NCI-H345 (cell line): ENCODE results near the gene SPINT3.

Experiments used
- DNase-seq: peaks from one replicate; lab custom pipeline; 2025; lab: John Stamatoyannopoulos, UW

Gene SPINT3, protein sequence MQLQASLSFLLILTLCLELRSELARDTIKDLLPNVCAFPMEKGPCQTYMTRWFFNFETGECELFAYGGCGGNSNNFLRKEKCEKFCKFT

DNA sequence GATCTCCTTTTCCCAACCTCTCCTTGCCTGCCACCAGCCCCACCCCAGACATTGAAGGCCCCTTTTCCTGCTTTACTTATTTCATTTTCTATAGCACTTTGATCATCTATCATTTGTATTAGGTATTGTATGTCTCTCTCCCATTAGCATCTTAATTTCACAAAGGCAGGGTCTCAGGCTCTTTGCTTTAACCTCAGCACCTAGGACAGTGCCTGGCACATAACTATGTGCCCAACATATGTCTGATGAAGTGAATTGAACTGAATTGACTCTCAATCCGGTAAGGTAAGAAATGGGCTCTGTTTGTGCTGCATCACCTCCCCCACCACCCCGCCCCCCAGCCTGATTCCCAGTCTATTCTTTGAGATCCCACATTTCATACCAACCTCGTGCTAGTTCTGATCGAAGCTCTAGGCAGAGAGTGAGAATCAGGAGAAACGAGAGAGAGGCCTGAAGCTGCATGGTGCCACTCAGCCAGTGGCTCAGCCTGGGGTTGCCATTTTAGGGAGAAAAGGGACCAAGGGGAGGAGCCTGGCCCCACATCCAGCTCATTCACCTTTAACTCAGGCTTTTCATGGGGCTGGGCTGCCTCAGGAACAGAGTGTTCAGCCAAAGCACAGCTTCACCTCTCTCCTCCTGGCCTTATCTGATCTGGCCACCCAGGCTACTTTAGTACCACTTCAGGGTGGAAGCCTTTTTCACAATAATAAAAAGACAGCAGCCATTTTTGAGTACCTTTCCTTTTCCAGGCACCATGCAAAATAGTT is at the start of gene SPINT3:
TSS of gene SPINT3 (minus strand) at position 476 of the 767 bp plus-strand sequence. CDS start at position 462, 14 bp downstream.
- no peak for DNase-seq

DNA sequence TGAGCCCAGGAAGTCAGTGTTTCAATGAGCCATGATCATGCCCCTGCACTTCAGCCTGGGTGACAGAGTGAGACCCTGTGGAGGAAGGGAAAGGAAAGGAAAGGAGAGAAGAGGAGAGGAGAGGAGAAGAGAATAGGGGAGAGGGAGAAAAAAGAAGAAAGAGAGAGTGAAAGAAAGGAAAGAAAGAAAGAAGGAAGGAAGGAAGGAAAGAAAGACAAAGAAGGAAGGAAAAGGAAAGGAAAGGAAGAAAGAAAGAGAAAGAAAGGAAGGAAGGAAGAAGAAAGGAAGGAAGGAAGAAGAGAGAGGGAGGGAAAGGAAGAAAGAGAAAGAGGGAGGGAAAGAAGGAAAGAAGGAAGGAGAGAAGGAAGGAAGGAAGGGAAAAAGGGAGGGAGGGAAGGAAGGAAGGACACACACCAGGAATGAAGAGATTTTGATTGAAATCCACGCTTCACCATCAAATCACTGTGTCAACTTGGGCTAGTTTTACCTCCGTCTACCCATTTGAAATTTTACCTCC is 49.4 kb upstream of the SPINT3 start:
- no peak for DNase-seq

DNA sequence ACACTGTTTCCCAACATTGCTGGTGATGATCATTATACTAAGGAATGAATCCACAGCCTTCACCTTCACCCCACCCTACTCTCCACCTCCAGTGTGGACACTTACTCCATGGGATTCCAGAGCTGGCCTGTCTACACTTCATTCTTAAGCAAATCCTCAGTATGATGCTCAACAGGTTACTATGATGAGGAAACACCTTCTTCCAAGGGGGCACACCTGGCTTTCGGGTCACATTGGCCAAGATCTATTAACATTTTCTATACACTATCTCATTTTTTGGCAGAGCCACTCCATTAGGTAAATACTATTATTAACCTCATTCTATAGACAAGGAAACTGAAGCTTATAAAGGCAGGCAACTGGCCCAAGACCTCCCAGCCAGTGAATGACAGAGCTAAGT is 39.8 kb upstream of the SPINT3 start:
- no peak for DNase-seq

DNA sequence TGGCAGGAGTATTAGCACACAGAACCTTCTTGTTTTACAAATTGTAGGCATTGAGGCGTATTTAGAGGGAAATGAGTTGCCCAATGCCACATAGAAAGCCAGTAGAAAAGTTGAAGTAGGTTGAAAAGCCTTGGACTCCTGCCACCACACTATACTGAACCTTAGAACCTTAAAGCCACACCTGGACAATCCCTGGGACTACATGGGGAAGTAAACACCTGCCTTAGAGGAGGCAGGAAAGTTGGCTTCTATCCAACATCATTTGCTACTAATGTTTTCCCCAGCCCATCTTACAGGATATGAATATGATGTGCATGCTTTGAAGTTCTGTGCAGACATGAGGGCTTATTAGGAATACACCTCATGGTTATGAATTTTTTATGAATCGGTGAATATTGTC is 37.0 kb upstream of the SPINT3 start:
- peak; percentile 4 for DNase-seq

DNA sequence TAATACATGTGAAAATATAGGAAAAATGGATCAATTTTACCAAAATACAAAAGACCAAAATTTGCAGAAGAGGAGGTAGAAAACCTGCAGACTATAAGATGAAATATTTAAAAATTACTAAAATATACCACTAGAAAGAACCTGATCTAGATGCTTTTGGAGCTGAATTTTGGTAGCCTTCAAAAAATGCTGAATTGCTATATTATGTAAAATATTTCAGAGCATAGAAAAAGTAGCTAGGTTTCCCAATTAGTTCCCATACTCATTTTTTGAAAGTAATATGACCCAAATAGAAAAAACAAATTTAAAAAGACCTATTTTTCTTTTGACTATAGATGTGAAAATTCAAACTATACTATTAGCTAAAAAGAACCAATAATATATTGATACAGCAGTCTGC is 35.3 kb upstream of the SPINT3 start:
- no peak for DNase-seq

DNA sequence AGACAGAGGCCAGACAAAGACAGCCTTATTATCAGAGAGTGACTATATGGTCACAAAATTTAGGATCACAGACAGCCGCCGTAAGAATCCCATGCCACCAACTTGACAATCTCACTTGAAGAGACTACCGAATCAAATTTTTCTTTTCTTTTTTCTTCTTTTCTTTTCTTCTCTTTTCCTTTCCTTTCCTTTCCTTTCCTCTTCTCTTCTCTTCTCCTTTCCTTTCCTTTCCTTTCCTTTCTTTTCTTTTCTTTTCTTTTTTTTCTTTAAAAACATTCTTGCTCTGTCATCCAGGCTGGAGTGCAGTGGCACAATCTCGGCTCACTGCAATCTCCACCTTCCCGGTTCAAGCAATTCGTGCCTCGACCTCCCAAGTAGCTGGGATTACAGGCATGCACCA is 33.0 kb upstream of the SPINT3 start:
- no peak for DNase-seq

DNA sequence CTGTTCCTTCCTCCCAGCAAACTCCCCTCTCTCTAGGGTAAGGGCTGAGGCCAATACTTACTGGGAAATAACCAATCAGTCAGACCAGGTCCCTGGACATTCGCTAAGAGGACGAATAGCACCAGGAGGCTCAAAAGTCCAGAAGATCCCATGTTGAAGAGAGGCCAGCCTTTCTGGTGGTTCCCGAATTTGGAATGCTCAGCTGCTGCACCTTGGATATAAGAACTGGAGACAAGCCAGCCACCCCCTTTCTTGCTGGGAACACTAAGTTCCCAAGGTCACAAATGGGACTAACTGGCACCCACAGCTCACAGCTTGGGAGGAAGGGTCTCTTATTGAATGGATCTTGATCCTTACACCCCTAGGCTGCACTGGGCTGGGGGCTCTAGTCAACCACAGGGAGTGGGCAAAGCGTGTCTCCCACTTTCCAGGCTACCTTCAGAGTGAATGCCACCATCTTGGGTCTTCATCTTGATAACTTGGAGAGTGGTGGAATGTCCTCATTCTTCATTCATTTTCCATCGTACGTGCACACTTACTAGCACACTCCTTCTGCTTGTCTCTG is 31.9 kb upstream of the SPINT3 start, which contains the start of gene EPPIN:
TSS of gene EPPIN (minus strand) at position 196 of the 565 bp plus-strand sequence. CDS start at position 152, 44 bp downstream.
- no peak for DNase-seq

DNA sequence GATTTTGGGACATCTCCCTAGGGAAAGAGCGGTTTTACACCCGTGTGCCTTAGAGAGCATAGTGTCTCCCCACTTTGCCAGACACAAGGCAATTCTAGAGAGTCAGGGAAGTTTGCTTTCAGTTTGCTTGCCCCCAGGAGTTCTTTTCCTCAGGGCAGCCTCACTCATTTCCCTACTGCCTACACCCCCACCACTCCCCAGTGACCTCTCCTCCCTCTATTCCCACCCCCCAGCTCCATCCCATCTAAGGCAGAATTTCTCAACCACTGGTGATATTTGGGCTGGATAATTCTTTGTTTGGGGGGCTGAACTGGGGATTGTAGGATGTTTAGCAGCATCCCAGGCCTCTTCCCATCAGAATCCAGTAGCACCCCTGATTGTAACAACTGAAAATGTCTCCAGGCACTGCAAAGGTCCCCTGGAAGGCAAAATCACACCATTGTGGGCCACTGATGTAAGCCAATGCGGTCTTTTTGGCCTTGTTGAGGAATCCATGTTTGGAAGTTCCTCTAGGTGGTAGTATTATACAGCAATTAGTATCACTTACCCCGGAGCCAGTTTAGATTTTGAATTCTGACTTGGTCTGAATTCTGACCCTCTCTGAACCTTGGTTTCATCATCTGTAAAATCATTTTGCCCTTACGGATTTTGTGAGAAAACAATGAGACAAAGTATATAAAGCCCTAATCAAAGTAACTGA is 30.5 kb upstream of the SPINT3 start:
- DNase-seq: peak; percentile 23

DNA sequence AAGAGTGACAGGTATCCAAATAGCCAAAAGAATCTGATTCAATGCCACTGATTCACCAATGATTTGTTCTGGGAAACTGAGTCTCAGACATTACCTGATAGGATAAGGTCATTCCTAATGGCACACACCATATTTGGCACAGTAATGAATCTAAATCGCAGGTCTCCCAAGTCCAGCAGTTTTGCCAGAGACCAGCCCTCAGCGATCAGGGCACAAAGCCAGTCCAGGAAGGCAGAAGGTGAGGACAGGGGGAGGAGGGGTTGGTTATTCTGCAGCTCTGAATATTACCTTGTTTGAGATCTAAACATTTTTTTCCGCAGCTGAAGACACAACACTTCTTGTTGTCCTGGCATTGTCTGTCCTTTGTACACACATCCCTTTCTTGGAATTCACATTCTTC is 29.9 kb upstream of the SPINT3 start:
- no peak for DNase-seq

DNA sequence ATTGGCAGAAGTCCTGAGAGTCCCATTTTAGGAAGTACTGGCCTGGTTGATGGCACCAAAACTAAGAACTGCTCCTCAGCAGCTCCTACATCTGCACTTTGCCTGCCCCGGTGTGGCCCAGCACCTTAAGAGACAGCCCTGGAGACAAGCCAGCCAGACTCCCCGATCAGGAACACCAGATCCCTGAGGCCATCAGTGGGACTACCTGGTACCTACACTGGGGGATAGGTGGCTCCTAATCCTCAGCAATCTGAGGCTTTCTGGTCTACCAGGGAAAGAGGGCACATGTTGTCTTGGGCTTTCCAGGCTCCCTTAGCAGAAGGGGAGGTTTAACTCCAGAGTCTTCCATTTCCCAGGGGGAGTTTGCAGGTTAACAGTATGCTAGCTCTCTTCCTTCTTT is 24.0 kb upstream of the SPINT3 start, which contains the start of gene WFDC6:
TSS of gene WFDC6 (minus strand) at position 101 of the 400 bp plus-strand sequence. CDS start at position 26, 75 bp downstream.
- DNase-seq: no peak

DNA sequence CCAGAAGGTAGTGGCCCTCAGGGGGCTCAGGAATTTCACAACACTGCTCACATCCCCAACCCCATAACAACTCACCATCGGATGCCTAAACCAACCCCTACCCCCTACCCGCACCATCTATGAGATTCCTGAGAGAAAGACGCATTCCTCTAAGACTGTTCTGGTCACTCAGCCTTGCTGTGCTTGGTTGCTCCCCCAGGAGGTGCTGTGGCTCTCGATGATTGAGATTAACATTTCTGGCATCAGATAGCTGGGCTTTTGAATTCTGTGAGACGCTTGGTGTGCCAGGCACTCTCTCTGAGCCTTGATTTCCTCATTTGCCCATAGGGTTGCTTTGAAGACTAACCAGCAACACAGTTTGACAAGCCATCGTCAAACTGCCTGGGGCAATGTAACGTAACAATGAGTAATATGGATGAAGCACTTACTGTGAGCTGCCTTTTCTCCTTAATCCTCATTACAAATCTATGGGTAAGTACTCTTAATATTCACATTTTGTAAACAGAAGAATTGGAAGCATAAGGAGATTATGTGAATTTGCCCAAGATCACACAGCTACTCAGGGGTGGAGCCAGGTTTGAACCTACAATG is 22.9 kb upstream of the SPINT3 start:
- DNase-seq: no peak

DNA sequence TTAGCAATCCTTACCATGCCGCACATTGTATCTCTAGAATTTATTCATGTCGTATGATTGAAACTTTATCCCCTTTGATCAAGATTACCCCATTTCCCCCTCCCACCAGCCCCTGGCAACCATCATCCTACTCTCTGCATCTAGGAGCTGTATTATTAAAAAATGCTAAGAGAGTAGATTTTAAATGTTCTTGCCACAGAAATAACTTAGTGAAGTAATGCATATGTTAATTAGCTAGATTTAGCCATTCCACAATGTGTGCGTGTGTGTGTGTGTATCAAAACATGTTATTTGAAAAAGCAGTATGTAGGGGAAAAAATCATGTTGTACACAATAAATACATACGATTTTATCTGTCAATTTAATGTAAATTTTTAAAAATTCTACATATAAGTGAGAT is 11.9 kb upstream of the SPINT3 start:
- no peak for DNase-seq

DNA sequence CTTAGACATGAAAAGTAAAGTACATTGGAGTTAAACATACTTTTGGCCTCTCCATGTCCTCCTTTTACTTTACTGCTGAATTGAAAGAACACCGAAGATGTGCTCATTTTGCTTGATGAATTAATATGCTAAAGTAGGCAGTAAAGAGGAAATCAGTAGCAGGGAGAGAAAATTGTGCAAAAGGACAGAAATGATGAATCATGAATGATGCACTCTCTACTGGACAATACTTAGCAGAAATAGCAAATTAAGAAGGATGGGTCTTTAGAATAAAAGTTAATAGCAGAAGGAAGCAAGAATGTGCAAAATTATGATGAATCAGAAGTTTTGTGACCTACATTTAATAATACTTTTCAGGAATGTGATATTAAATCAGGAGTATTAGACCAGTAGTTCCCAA is 8.4 kb upstream of the SPINT3 start:
- no peak for DNase-seq

DNA sequence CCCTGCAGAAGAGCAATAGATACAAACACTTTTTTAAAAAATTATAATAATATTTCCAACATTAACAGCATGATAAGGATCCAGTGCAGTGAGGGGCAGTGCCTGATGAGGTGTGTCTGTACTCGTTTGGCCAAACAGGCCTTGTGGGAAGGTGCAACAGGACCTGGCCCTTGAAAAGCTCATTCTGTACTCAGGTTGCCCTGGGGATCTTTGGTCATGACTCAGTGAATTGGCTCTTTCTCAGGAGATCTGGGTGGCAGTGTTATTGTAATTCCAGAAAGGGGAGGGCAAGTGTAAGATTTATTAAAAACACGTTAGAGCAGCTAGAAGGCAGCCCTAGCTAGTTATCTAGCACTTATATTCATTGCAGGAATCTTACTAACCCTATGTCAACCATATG is 2.9 kb upstream of the SPINT3 start:
- no peak for DNase-seq

DNA sequence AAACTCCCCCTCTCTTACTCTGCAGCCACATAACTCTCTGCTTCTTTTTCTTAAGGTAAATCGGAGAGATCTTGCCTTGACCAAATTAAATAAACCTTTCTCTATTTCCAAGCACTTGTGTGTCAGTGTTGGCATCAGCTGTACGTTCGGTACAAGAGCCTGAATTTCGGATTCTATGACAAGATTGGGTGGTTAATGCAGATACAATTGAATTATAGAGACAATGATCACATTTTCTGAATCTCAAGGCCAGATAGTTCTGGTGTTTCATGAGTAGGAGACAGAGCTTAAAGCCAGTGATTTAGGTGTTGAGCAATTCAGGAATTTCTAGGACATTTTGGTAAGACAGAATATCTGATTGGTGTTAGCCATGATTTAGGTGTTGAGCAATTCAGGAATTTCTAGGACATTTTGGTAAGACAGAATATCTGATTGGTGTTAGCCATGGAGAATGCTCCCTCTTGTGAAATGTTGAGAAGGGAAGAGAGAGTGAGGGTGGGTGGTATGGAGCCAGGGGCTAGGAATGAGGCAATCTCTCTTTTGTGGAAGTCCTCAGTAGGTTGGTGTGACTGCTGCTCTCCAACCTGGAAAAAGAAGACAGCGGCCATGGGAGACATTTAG is 5.1 kb downstream of the SPINT3 start:
- DNase-seq: no peak

DNA sequence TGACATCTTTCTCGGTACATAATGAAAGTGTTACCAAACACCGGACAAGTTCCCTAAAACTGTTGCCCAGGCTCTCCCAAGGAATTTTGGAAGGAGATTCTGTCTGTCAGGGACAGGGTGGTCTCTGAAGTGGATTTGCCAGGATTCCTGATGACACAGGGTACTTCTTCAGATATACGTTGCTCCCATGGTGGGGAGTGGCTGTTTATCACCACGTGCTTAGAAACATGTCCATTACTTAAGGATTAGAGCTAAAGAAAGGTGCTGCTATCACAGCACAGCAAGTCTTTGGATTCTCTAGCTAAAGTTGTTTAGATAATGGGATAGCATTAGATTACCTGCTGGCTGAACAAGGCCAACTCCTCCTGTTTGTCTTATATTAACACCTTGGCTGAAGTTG is 6.3 kb downstream of the SPINT3 start:
- no peak for DNase-seq

DNA sequence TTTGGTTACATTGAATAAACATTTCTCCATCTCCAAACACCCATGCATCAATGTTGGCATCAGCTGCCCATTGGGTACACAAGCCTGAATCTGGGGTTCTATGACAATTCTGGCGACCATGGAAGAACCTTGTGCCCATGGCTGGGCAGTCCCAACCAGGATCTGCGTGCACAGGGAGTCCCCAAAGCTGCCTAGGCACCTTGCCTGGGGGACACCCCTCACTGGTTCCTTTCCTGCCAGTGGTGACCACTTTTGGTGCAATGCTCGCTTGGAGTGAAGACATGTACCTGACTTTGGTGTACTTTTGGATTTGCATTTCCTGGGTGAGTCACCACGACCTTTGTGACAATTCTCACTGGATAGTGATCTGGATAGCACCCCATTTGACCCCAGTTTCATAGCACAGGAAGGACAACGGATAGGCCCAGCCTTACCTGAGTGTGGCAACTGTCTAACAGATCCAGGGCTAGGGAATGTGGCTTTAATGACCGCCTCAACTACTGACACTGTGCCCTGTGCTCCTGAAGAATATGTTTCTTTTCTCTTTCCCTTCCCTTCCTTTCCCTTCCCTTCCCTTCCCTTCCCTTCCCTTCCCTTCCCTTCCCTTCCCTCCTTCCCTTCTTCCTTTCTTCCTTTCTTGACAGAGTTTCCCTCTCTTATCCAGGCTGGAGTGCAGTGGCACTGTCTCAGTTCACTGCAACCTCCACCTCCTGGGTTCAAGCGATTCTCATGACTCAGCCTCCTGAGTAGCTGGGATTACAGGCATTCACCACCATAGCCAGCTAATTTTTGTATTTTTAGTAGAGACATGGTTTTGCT is 7.1 kb downstream of the SPINT3 start:
- no peak for DNase-seq

DNA sequence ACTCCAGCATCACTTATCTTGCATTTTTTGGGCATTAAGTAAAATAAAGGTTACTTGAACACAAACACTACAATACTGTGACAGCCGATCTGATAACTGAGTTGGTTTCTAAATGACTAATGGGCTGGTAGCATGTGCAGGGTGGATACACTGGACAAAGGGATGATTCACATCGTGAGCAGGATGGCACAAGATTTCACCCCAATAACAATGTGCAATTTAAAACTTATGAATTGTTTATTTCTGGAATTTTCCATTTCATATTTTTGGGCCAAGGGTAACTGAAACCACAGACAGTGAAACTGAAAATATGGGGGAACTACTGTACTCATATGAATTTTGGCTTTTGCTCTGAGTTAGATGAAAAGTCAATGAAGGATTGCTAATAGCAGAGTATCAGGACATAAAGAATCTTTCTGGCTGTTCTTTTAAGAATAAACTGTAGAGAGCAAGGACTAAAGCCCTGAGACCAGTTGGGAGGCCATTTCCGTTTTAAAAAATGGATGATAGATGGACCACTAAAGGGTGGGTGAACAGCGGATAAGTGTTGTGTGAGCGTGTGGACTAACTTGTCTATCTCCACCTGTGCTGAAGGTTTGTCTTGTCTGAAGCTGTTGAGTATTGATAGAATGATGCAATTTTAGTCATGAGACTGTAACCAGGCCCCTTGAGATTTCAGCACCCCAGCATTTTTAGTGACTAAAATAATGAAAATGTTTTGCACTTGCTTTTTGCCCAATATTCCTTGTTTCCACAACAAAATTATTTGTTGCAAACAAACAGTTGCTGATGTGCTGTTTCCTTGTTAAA is 8.2 kb downstream of the SPINT3 start:
- no peak for DNase-seq

DNA sequence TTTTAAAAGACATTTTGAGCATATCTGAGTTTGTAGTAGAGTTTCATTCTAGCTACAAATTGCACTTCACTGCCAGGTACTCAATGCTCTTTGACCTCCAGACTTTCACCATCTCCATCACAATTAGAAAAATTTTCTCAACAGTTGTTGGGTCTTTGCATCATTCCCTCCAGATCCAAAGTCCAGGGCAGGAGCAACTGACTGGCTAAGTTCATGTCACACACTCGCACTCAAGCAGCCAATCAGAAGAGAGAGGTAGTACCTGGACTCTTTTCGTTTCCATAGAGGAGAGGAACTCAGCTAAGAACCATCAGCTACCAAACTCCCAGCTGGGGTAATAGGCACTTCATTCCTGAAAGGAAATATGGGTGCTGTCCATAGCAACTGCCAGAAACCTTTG is 9.0 kb downstream of the SPINT3 start:
- DNase-seq: no peak

DNA sequence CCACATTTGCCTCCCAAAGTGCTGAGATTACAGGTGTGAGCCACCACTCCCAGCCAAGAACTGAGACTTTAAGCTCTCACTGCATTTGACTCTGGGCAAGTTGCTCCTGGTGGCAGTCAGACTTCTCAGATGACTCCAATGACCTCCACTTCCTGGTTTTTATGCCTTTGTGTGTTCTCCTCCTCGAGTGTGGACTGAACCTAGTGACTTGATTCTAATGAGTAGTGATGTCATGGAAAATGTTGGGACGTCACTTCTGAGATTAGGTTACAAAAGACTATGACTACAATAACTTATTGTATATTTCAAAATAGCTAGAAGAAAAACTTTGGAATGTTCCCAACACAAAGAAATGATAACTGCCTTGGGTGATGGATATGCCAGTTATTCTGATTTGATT is 12.0 kb downstream of the SPINT3 start:
- DNase-seq: no peak
